ENCODE measurements around the gene PYGB.
"Not testable (repeated sequence)": the region's sequence is repeated elsewhere in the genome, so short reads cannot be mapped to it uniquely, and the experiment has no call there.

PYGB gene

DNA sequence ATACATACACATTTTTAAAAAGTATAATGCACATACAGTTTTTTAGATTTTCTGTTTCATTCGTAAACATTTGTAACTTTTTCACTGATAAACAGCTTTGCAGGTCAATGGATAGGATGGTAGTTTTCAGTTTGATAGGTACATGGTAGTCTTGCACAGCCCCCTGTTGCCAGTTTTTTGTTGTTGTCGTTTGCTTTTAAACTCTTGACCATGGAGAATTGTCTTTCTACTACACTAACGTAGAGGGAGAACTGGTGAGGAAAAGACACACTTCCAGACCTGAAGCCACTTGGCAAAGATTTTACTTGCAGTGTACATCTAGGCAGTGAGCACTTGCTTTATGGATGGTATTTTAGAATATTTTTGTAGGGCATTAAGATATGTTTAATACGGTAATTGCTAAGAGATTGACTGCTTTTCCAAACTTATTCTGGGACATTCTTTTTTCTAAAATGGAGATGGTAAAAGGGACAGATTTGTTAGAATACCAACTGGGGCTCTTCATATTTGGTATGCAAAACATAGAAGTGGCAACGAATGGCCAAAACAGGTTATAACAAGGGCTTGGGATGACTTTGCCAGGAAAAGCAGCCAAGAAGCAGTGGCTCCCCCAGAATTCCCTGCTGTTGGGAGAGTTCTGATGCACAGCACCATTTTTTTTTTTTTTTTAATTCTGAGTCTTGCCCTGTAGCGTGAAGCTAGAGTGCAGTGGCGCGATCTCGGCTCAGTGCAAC lies 1.5 kb downstream of the PYGB start:
- DNase-seq = no peak

DNA sequence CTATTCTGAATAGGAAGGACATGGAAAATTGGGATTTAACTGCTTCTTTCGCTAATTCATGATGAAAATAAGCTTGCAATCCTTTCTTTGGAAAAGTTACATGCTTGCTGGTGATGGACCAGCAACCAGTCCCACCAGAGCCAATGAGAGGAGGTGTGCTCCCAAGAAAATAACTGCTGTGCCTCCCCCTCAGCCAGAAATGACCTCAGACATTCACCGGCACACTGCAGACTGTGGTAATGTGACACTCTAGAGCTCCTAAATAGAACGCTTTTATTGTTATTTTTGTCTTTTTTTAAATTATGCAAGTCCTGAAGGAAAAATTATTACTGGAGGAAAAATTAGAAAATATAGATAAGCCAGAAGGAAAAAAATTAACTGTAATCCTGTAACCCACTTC lies 2.6 kb downstream of the PYGB start:
- DNase-seq = no peak

DNA sequence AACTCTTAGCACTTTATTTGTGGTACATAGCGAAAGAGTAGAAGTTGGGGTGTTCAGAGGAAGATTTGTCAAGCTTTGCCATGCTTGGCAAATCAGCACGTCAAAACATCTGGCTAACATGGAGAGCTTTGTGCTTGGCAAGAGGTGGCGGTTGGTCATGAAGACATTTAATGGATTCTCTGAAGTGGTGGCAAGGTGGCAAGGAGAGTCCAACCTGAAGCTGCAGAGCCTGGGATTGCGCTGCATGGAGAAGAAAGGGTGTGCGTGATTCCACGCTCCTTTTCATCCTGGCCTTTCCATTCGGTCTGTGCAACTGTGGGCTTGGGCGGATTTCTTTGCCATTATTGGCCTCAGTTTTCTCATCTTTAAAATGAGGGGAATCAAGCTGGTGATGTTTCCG lies 3.1 kb downstream of the PYGB start:
- DNase-seq = no peak

DNA sequence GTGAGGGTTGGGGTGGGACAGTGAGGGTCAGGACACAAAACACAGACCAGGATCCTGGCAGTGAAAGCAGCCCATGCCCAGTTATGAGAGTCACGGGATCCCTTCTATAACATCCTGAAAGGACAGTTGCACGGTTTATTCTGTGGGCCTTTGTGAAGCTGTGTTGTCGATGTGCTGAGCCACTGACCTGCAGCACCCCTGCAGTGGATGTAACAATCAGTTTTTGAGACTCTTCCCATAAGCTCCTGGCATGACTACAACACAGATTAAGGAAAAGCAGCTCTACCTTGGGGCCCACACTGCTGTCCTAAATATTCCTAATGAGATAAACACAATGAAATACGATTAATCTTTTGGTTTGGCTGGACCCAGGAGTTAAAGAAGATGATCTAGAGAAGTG lies 3.7 kb downstream of the PYGB start:
- no peak for DNase-seq

DNA sequence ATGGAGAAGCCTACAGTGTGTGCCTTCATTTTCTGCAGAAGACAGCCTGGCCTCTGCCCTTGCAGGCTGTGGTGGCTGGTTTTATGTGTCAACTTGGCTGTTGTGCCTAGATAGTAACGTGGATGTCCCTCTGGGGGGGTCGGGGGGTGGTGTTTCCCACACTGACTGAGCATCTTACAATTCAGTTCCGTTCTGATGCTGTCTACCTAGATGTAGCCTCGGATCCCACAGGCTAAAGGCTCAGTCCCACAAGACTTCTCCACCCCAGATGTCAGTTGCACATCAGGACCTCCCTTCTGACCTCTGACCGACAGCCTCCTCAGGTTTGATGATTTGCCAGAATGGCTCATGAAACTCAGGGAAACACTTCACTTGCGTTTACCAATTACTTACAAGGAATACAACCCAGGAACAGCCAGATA lies 4.4 kb downstream of the PYGB start:
- no peak for DNase-seq

DNA sequence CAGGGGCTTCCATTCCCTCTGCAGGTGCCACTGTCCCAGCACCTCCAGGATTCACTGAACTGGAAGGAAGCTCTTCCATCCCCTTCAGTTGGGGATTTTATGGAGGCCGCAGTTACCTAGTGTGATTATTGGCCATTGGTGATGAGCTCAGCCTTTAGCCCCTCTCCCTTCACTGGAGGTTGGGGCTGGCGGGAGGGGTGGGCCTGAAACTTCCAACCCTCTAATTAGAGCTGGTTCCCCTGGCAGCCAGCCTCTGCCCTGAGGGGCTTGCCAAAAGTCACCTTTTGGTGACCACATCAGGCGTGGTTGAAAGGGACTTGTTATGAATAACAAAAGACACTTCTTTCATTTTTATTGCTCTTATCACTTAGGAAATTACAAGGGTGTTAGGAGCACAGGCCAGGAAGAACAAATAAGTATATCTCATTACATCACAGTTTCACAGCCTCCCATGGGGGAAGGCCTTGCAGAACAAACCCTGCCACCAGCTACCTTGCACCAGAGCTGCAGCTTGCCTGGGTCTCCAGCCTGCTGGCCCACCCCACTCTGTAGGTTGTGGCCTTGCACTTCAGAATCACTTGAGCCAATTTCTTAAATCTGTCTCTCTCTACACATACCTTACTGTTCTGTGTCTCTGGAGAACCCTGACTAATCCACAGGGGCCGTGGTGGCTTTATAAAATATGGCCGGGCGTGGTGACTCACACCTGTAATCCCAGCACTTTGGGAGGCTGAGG lies 5.0 kb downstream of the PYGB start:
- DNase-seq = peak; percentile 5

DNA sequence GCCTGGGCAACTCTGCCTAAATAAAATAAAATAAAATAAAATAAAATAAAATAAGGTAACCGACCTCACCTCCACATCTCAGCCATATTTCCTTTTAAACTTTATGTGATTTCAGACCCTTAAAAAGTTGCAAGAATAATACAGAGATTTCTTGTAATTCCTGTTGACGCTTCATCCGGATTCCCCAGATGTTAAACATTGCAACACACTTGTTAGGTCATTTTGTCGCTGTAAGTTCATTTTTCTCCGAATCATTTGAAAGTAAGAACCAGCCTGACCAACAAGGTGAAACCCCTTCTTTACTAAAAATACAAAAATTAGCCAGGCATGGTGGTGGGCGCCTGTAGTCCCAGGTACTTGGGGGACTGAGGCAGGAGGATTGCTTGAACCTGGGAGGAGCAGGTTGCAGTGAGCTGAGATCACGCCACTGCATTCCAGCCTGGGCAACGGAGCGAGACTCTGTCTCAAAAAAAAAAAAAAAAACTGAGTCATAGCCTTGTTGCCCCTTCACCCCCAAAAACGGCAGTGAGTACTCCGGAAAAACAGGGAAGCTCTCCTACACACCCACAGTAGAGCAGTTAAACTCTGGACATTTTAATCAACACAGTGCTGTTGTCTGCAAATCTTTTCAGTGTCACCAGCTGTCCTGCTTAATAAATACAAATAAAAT lies 5.9 kb downstream of the PYGB start:
- DNase-seq = no peak

DNA sequence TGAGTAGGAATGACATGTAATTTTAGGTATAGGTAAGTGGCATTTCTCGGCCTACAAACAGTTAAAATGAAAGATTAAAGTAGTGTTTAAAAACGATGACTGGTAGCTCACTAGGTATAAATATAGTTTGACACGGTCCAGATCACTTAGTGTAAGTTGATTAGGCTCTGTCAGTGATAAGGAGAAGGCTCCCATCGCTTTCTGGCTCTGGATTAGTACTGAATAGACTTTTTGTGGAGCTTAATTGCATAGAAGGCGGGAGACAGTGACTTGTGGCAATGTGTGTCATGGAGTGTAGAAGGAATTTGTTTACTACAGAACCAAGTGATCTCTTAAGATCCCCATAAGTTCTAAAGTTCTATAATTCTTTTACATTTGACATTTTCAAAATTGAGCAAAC lies 6.7 kb downstream of the PYGB start:
- DNase-seq = no peak

DNA sequence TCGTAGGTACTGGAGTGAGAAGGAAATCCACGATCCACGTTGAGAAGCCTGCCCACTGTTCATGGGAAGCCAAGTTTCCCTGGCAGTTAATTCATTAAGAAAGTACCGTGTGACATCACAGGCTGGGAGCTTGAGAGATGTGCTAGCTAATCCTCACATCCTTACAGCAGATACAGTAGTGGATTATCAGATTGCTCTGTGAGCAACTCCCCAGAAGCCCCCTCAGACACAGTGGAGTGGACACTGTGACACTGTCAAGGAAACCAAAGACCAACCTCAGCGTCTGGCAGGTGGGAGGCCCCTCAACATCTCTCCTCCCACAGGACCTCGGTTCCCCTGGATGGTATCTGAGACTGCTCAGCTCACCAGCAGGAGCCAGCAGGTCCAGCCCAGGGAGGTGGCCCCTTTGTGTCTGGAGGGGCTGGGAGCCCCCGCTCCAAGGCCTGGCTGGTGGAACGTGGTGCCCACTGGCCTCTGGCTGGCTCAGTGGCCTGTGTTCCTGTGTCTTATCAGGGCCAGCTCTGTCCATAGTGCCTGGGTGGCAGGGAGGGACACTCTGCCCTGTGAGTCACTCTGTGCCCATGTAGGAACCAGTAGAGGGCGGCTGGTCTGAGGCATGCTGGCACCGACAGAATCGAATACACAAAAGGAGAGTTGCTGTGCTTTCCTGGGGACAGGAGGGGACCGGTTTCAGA lies 7.2 kb downstream of the PYGB start:
- DNase-seq = no peak

DNA sequence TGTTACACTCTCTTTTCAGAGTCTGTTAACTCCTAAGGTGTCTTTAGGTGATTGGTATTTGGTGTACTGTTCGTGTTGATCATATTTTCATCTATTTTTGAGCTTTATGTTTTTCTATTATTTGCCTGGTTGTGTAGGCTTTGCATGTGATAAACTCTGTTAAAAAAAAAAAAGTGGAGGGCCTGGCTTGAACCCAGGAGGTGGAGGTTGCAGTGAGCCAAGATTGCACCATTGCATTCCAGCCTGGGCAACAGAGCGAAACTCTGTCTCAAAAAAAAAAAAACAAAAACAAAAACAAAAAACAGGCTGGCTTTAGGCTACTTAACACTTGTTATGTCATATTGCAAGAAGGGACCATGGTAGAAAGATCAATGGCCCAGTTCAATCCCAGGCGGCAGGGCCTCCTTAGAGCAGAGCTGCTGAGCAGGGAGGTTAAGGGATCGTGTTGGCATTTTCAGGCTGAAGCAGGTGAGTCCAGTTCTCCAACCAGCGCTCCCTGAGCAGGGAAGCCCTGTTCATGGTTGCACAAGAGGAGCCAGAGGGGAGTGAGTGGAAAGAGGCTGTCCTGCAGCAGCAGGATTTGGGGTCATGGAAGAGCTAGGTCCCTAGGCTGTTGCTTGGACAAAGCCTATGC lies 8.5 kb downstream of the PYGB start:
- no peak for DNase-seq

DNA sequence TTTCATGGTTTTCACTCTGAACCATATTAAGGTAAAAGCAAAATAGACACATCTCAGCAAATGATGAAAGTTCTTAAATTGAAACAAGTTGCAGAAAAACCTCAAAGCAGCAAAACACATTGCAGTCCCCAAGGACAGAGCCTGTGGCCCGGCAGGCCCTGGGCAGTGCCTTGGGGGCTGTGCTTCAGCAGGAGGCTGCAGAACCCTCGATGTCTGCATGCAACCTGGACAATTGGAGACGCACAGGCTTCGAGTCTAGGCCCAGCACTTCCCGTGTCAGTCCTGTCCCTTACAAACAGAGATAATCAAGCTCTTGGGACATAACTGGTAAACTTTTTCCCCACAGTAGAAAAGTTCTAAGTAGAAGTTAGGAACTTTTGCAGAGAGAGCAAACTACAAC lies 9.2 kb downstream of the PYGB start:
- no peak for DNase-seq

DNA sequence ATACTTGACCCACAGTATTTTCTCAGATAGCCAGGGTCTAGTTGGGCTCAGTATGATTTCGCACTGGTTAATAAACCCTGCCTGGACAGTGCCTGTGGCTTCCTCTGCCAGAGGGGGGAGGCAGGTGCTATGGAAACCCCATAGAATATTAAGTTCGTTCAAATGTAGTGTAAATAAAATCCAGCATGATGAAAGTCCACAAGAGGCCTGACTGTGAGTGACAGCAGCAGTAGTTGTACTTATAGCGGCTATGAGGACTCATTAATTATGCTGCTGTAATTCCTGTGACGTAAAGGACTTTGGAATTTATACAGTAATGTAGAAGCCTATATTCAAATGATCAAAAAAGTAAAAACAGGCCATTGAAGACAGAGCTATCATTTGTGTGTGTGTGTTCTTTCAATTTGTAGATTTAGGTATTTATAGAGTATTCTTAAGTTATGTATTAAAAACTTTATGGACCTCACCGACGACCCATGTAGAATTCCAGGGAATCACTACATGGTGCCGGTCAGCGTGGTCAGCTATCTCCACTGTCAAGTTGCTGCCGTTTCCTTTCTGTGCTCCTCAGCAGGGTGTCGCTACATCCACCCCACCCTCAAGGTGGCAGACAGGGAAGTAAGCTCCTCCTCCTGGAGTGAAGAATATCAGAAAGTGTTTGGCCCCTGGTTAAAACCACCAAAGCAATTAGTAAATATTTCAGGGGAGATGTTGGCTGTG lies 10.0 kb downstream of the PYGB start:
- no peak for DNase-seq

DNA sequence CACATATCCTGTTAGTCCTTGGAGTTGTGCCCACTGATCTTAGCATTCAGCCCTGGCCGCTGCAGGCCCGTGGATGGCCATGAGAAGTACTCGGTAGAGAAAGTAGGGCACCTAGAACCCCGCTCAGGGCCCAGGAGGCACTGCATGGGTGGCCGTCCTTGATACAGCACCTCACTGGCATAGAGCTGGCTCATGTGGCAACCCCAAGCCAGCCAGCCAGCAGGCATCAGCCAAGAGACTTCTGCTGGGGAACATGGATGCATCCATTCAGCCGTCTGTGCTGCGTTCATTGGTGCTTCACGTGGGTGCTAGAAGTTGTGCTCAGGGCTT lies 10.6 kb downstream of the PYGB start:
- DNase-seq = no peak

DNA sequence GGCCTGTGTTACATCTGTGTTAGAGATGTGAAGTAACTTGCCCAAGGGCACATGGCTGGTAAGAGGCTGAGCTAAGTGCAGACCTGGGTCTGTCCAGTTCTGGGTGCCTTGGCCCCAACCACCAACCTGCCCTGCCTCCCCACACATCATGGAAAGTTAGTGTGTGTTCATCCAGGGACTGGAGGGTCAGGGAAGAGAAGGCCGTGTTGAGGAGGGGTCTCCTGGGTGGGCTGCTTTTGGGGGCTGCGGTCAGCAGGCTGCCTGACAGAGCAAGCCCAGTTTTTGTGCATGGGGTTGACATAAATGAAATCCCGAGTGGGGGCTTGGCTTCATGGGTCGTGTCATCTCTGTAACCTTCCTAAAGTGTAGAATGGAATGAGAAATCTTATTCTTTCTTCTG lies 10.9 kb downstream of the PYGB start:
- no peak for DNase-seq

DNA sequence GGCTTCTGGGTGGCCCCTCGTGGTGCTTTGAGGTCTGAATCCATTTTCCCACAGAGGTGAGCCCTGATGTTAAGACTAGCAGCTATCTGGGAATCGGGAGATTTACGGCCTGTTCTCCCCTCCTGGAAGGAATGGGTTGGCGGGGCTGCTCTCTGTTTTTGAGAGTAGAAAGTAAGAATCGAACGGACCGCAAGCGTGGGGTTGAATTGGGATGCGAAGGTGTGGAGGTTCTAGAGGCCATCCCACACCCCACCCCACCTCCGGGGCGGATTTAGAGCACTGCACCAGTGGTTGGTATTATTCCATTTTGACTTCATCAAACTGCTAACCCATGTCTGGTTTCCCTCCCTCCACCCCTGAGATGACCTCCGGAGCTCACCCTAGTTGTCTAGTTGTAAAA lies 11.5 kb downstream of the PYGB start:
- no peak for DNase-seq

DNA sequence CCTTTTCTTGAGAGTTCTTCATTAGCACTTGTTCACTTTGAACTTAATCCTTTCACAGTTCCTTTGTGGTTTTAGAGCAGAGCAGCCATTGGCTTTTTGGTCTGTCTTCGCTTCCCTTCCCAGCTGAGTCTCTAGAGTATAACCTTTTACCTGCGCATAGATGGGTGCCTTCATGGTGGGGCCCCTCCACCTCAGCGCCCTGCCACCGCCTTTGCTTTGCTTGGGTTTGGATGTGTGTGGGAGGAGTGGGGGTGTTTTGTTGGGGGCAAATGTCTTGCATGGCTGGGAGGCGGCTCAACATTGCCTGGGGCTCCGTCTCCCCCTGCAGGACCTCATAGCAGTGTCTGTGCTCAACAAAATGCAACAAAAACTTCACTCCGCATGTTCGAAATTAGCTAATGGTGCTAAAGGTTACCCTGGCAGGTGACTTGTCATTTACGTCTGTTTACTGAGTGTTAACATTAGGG lies 11.9 kb downstream of the PYGB start:
- no peak for DNase-seq

DNA sequence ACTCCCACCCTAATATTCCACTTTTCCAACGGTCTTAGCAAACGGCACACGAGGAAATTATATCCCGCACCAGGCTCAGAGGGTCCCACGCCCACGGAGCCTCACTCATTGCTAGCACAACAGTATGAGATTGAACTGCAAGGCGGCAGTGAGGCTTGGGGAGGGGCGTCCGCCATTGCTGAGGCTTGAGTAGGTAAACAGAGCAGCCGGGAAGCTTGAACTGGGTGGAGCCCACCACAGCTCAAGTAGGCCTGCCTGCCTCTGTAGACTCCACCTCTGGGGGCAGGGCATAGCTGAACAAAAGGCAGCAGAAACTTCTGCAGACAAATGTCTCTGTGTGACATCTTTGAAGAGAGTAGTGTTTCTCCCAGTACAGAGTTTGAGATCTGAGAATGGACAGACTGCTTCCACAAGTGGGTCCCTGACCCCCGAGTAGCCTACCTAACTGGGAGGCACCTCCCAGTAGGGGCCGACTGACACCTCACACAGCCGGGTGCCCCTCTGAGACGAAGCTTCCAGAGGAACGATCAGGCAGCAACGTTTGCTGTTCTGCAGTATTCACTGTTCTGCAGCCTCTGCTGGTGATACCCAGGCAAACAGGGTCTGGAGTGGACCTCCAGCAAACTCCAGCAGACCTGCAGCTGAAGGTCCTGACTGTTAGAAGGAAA lies 13.0 kb downstream of the PYGB start:
- DNase-seq = not testable (repeated sequence)

DNA sequence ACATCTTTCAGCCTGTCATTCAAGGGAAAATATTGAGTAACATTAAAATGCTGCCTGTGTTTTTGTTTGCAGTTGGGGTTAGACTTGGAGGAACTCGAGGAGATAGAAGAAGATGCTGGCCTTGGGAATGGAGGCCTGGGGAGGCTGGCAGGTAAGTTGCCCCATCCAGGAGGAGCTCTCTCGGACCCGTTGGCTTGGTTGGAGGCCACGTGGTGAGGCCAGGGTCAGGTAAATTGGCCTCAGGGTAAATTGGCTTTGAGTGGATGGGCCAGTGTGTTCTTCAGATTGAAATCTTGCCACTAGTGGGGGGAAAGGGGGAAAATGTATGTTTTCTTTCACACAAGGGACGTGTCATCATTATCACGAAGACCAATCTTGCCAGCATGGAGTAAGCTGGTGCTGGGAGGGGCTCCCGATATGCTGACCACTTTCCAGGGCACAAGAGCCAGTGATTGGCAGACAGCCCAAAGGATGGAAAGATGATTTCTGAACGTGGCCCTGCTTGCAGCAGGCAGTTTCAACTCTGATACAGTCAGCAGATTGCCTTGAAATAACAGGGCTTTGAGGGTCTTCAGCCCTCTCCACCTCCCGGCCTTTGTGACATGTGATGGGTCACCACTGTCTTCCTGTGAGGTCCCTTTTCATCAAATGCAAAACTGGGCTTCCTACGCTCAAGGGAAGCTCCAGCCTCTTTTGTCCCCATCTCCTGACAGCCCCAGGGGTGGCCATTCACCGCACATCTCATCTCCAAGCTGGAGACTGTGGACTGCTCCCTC lies 21.4 kb downstream of the PYGB start:
- no peak for DNase-seq

DNA sequence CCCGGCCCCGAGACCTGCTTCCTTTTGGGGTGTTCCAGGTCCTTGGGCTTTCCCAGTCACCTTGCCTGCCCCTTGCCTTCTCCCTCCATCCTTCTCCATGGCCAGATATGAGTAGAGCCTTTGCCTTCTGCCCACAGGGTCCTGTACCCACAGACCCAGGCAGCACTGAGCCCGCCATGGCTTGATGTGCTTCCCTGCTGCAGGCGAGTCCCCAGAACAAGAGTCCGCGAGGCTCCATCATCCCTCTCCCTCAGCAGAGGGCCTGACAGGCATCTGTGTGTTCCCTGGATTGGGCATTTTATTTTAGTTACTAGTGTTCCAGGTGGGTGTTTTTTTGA lies 21.9 kb downstream of the PYGB start:
- no peak for DNase-seq

DNA sequence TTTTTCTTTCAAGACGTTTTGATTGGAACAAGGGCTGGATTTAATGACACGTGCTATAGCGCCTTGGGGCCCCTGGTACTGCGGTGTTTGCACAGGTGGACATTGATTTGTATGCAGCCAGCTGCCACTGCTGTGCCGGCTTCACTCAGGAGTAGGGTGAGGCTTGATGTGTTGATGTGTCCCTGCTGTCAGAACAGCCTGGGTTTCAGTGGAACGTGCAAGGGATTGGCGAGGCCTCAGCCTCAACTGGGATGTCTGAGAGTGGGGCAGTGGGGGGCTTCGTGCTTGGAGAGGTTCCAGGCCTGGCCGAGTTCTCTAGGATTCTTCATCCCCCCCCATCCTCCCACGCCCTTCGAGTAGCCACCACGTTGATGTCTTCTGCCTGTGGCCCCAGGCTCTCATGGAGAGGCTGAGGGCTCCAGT lies 23.0 kb downstream of the PYGB start:
- DNase-seq = peak; percentile 60
